ENCODE data around the gene NDUFAF8.
A peak's percentile ranks its signal among the peaks of the same experiment; 100 is the strongest.

The NDUFAF8 gene

GRCh38 chr17:81251709-81252301 is 12.7 kb downstream of the NDUFAF8 start:
- no peak for DNase-seq (ENCODE audit: low read depth in 2 of 3, low spot score in 1 of 3)

GRCh38 chr17:81252326-81252986 is 13.3 kb downstream of the NDUFAF8 start:
- no peak for DNase-seq (ENCODE audit: low read depth in 2 of 3, low spot score in 1 of 3)

- no peak for DNase-seq (ENCODE audit: low read depth in 2 of 3, low spot score in 1 of 3)
These were observed 13.8 kb downstream of the NDUFAF8 start for GRCh38 chr17:81252987-81253329.

- DNase-seq (ENCODE audit: low read depth in 2 of 3, low spot score in 1 of 3) = peak; percentile 26 to 54 (median 30)
These were observed 14.4 kb downstream of the NDUFAF8 start for GRCh38 chr17:81253358-81254131.

GRCh38 chr17:81254955-81255717 is 16.0 kb downstream of the NDUFAF8 start:
- no peak for DNase-seq (ENCODE audit: low read depth in 2 of 3, low spot score in 1 of 3)

- no peak for DNase-seq (ENCODE audit: low read depth in 2 of 3, low spot score in 1 of 3)
These were observed 17.5 kb downstream of the NDUFAF8 start for GRCh38 chr17:81256616-81257015.

GRCh38 chr17:81257533-81257932 is 18.4 kb downstream of the NDUFAF8 start:
- DNase-seq (ENCODE audit: low read depth in 2 of 3, low spot score in 1 of 3) = no peak

- DNase-seq (ENCODE audit: low read depth in 2 of 3, low spot score in 1 of 3) = no peak
These were observed 19.2 kb downstream of the NDUFAF8 start for GRCh38 chr17:81258292-81258691.

GRCh38 chr17:81259058-81259605 is 20.0 kb downstream of the NDUFAF8 start:
- no peak for DNase-seq (ENCODE audit: low read depth in 2 of 3, low spot score in 1 of 3)

GRCh38 chr17:81260171-81260570 is 21.1 kb downstream of the NDUFAF8 start:
- DNase-seq (ENCODE audit: low read depth in 2 of 3, low spot score in 1 of 3) = no peak

GRCh38 chr17:81260641-81261040 is 21.5 kb downstream of the NDUFAF8 start:
- DNase-seq (ENCODE audit: low read depth in 2 of 3, low spot score in 1 of 3) = no peak

- DNase-seq (ENCODE audit: low read depth in 2 of 3, low spot score in 1 of 3) = no peak
These were observed 22.0 kb downstream of the NDUFAF8 start for GRCh38 chr17:81261096-81261495.

GRCh38 chr17:81261582-81262336 is 22.6 kb downstream of the NDUFAF8 start:
- no peak for DNase-seq (ENCODE audit: low read depth in 2 of 3, low spot score in 1 of 3)

GRCh38 chr17:81263371-81264181 is 24.5 kb downstream of the NDUFAF8 start:
- DNase-seq (ENCODE audit: low read depth in 2 of 3, low spot score in 1 of 3) = no peak

GRCh38 chr17:81264640-81265039 is 25.5 kb downstream of the NDUFAF8 start:
- DNase-seq (ENCODE audit: low read depth in 2 of 3, low spot score in 1 of 3) = no peak

- DNase-seq (ENCODE audit: low read depth in 2 of 3, low spot score in 1 of 3) = no peak
These were observed 26.5 kb downstream of the NDUFAF8 start for GRCh38 chr17:81265576-81265975.

GRCh38 chr17:81267390-81268067 is 28.4 kb downstream of the NDUFAF8 start:
- no peak for DNase-seq (ENCODE audit: low read depth in 2 of 3, low spot score in 1 of 3)

- no peak for DNase-seq (ENCODE audit: low read depth in 2 of 3, low spot score in 1 of 3)
These were observed 31.2 kb downstream of the NDUFAF8 start for GRCh38 chr17:81270279-81270678.

GRCh38 chr17:81271226-81271625 is 32.1 kb downstream of the NDUFAF8 start:
- no peak for DNase-seq (ENCODE audit: low read depth in 2 of 3, low spot score in 1 of 3)
